GM19043 (cell line): ENCODE results near the gene MRS2.
"Not testable (repeated sequence)": the region's sequence is repeated elsewhere in the genome, so short reads cannot be mapped to it uniquely, and the experiment has no call there.

Source experiments
- ATAC-seq: cut with Tn5 transposase; IDR thresholded peaks from one replicate; pipeline ENCODE4 v1.9.1; 2021; ENCODE audit warnings: low read depth; ENCODE audit not compliant: unreplicated experiment

MRS2 gene, protein sequence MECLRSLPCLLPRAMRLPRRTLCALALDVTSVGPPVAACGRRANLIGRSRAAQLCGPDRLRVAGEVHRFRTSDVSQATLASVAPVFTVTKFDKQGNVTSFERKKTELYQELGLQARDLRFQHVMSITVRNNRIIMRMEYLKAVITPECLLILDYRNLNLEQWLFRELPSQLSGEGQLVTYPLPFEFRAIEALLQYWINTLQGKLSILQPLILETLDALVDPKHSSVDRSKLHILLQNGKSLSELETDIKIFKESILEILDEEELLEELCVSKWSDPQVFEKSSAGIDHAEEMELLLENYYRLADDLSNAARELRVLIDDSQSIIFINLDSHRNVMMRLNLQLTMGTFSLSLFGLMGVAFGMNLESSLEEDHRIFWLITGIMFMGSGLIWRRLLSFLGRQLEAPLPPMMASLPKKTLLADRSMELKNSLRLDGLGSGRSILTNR

DNA sequence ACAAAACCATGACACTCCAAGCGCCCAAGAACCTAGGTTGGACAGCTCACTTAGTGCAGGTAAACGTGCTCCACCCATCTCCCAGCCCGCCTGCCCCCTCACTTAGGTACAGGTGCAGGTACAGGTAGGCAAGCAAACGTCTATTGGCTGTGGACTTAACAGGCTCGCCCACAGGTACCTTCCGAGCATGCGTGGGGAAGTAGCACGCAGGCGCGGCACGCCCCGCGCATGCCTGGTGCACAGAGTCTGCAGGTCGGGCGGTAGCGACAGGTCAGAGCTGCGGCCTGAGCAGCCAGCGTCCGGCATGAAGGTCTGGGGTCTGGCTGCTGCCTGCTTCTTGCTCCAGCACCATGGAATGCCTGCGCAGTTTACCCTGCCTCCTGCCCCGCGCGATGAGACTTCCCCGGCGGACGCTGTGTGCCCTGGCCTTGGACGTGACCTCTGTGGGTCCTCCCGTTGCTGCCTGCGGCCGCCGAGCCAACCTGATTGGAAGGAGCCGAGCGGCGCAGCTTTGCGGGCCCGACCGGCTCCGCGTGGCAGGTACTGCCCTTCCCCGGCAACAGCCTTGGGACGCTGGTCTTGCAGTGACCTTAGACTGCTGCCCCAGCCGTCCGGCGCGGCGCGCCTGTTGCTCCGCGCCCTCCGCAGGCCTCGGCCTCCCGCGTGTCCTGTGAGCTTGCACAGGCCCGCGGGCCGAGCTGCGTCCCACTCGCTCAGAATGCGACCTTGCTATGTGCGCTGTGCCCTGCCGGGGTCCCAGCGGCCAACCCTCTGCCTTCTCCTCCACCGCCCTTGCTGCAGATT, at the start of gene MRS2:
Gene MRS2, plus strand, starts transcription at position 240 of the 804 bp plus-strand sequence. Its CDS starts 111 bp downstream, at position 351.
- ATAC-seq, result peak; percentile 90

DNA sequence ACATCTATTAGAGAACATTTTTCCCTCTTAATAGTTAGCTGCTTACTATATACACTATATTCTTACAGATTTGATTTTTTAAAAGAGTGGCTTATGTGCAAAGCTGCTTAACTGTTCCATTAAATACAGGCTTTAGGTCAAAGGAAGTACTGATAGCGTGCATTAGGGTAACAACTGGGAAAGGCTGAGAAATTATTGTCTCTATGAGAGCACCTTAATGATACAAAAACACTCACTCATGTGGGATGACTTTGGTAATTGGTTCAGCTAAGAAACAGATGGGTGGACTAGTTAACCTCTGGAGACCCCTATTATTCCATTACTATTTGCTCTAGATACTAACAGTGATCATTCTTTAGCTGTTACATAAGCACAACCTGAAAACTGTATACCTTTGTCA, 48.9 kb upstream of the MRS2 start:
- ATAC-seq, result no peak

DNA sequence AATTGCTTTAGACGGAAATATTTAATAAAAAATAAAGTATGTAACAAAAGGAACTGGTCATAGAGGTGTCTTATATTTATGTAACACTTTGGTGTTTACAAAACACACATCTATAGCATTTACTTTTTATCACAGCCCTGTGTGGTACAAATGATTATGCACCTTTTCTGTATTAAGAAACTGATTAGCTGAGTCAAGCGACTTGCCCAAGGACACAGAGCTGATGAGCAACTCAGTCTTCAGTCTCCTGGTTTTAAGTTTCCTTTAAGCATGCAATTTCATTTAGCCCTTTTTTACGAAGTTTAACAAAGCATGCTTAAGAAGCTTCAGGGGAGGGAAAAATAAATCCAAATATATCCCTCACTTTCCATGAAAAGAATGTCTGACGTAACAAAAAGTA, 47.3 kb upstream of the MRS2 start:
- no peak for ATAC-seq

GRCh38 chr6:24356310-24356973, 46.3 kb upstream of the MRS2 start:
- ATAC-seq, result no peak

DNA sequence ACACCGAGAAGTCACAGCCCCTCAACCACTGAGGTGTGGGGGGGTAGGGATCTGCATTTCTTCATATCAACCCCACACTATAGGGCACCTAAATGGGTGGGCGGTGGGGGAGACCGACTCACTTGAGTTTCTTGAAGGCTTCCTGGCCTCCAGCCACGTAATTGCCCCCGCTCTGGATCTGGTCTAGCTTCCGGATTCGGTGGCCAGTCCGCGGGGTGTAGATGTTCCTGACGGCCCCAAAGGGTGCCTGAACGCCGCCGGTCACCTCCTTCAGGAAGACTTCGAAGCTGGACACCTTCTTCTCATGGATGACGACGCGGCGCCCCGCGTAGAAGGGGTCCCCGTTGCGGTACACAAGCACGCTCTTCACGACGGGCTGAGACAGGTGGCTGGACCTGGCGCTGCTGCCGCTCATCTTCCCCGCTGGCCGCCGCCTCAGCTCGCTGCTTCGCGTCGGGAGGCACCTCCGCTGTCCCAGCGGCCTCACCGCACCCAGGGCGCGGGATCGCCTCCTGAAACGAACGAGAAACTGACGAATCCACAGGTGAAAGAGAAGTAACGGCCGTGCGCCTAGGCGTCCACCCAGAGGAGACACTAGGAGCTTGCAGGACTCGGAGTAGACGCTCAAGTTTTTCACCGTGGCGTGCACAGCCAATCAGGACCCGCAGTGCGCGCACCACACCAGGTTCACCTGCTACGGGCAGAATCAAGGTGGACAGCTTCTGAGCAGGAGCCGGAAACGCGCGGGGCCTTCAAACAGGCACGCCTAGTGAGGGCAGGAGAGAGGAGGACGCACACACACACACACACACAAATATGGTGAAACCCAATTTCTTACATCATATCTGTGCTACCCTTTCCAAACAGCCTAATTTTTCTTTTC, 45.2 kb upstream of the MRS2 start, which contains the start of gene DCDC2:
Gene DCDC2, minus strand, starts transcription at position 724 of the 883 bp plus-strand sequence. Its CDS starts 309 bp downstream, at position 415.
- no peak for ATAC-seq

GRCh38 chr6:24358219-24358821, 44.4 kb upstream of the MRS2 start:
- no peak for ATAC-seq

DNA sequence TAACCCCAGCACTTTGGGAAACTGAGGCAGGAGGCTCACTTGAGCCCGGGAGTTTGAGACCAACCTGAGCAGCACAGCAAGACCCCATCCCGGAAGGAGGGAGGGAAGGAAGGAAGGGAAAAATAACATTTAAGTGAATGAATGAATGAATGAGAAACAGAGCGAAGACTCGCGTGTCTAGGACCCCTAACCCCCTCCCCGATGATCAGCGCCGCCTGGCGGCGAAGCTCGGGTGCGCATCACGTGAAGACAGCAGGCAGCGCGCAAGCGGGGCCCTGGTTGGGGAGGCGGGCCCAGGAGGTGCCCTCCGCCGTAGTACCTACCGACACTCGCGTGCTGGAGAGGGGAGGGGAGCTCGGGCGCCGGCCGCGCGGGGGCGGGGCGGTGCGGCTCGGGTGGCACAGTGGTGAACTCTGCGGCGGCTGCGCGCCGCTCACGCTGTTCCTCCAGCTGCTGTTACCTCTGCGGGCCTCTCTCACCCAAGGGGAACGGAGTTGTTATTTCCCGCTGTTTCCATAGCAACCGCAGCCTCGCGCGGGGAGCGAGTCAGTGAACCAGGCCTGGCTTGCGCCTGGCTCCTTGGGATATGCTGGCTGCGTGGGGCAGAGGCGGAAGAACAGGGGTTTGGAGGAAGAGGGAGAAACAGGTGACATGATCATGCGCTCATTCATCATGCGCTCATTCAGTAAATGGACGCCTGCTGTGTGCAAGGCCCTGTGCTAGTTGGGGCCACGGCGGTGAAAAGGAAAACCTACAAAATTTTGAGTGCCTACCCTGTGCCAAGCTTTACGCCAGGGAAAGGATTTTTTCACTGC, 42.9 kb upstream of the MRS2 start:
- ATAC-seq, result peak; percentile 71

GRCh38 chr6:24362363-24362762, 40.4 kb upstream of the MRS2 start:
- not testable (repeated sequence) for ATAC-seq

DNA sequence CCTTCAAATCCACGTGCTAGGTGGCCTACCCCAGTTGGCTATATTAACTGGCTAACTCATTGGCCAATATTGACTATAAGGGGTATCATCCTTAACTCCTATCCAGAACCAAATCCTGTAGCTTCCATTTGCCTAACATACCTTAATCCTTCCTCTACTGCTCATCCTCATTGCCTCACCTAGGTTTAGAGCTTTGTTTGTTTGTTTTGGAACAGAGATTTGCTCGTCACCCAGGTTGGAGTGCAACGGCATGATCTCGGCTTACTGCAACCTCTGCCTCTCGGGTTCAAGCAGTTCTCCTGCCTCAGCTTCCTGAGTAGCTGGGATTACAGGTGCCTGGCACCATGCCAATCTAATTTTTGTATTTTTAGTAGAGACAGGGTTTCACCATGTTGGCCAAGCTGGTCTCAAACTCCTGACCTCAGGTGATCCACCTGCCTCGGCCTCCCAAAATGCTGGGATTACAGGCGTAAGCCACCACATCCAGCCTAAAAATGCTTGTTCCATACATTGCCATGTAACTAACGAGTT, 37.6 kb upstream of the MRS2 start:
- ATAC-seq, result not testable (repeated sequence)

- ATAC-seq, result no peak
These were observed 28.1 kb upstream of the MRS2 start for GRCh38 chr6:24374612-24375011.

GRCh38 chr6:24376871-24377270, 25.9 kb upstream of the MRS2 start:
- ATAC-seq, result no peak

- no peak for ATAC-seq
These were observed 24.2 kb upstream of the MRS2 start for GRCh38 chr6:24378473-24379097.

DNA sequence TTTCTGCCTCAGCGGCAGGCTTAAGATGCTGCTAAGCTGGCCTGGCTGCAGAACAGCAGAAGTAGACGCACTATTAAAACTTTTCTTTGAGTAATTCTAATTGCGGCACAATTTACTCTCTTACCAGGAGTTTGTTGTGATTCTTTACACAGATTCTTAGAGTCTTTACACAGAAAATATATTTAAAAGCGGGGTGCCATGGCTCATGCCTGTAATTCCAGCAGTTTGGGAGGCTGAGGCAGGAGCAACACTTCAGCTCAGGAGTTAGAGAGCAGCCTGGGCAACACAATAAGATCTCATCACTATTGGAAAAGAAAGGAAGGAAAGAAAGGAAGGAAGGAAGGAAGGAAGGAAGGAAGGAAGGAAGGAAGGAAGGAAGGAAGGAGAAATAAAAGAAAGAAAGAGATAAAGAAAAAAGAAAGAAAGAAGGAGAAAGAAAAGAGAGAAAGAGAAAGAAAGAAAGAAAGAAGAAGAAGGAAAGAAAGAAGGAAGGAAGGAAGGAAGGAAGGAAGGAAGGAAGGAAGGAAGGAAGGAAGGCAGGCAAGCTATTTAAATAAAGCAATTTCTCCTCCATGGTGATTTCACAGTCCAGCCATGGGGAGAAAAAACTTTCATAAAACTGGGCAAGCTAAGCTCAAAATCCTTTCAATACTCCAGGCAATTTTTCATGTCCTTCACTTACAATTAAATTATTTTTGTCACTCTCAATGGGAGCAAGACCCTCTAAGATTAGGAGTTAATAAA, 21.1 kb upstream of the MRS2 start:
- no peak for ATAC-seq

- ATAC-seq, result no peak
These were observed 20.6 kb upstream of the MRS2 start for GRCh38 chr6:24382220-24382540.

GRCh38 chr6:24382891-24383494, 19.7 kb upstream of the MRS2 start:
- ATAC-seq, result not testable (repeated sequence)

GRCh38 chr6:24384369-24385130, 18.2 kb upstream of the MRS2 start:
- ATAC-seq, result not testable (repeated sequence)
